ENCODE data around the gene WEE1.
"Not testable (repeated sequence)": the region's sequence is repeated elsewhere in the genome, so short reads cannot be mapped to it uniquely, and the experiment has no call there.

WEE1 gene

DNA sequence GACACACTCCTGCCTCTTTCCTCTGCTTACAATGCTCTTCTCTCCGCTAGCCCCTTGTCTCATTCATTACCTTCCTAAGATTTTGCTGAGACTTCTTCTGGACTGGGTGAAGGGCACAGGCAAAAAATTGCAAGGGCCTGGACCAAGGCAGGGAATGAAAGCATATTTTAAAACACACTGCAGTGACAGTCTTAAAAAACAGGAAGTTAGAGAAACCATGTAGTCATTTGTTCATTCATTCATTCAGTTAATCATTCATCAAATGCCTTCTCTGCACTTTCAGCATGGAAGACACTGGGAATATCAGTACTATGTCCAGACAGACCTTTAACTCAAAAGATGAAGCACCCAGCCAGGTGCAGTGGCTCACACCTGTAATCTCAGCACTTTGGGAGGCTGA, 45.5 kb downstream of the WEE1 start:
- in situ Hi-C loops (cut with MboI; ENCODE audit: low sequenced_read_pairs): no loop called here

GRCh38 chr11:9619971-9620370, 46.5 kb downstream of the WEE1 start:
- in situ Hi-C loops (cut with MboI; ENCODE audit: low sequenced_read_pairs): no loop called here

- in situ Hi-C loops (cut with MboI; ENCODE audit: low sequenced_read_pairs): not testable (repeated sequence)
These were observed 48.9 kb downstream of the WEE1 start for GRCh38 chr11:9622353-9622752.

DNA sequence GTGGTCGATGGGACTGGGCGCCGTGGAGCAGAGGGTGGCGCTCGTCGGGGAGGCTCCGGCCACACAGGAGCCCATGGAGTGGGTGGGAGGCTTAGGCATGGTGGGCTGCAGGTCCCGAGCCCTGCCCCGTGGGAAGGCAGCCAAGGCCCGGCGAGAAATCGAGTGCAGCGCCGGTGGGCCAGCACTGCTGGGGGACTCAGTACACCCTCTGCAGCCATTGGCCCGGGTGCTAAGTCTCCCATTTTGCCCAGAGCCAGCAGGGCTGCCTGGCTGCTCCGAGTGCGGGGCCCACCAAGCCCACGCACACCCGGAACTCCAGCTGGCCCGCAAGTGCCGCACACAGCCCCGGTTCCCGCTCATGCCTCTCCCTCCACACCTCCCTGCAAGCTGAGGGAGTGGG, 49.6 kb downstream of the WEE1 start:
- in situ Hi-C loops (cut with MboI; ENCODE audit: low sequenced_read_pairs): not testable (repeated sequence)

DNA sequence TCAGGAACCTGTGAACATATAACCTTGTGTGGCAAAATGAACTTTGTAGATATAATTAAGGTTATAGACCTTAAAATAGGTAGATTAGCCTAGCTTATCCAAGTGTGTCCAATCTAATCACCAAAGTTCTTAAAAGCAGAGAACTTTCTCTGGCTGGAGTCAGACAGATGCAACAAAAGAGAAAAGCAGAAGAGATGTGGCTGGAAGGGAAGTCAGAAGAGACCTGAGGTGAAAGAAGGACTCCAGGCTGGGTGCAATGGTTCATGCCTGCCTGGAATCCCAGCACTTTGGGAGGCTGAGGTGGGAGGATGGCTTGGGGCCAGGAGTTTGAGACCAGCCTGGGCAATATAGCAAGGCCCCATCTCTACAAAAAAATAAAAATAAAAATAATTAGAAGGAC, 51.0 kb downstream of the WEE1 start:
- in situ Hi-C loops (cut with MboI; ENCODE audit: low sequenced_read_pairs): no loop called here

DNA sequence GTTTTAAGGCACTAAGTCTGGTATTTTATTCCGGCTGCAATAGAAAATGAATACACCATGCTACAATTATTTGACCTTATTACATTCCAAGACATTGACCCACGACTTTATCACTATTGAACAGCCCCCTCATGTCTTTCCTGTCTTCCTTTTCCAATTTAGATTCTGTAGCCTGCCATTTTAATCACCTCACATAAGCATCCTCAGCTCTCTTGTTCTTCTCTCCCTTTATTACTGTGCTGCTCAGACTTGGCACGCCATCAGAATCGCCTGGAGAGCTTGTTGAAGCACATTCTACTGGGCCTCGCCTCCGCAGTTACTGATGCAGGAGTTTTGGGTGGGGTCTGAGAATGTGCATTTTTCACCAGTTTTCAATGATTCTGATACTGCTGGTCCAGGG, 51.7 kb downstream of the WEE1 start:
- in situ Hi-C loops (cut with MboI; ENCODE audit: low sequenced_read_pairs): no loop called here

GRCh38 chr11:9625728-9626127, 52.3 kb downstream of the WEE1 start:
- in situ Hi-C loops (cut with MboI; ENCODE audit: low sequenced_read_pairs): no loop called here

- in situ Hi-C loops (cut with MboI; ENCODE audit: low sequenced_read_pairs): no loop called here
These were observed 53.3 kb downstream of the WEE1 start for GRCh38 chr11:9626496-9627394.

DNA sequence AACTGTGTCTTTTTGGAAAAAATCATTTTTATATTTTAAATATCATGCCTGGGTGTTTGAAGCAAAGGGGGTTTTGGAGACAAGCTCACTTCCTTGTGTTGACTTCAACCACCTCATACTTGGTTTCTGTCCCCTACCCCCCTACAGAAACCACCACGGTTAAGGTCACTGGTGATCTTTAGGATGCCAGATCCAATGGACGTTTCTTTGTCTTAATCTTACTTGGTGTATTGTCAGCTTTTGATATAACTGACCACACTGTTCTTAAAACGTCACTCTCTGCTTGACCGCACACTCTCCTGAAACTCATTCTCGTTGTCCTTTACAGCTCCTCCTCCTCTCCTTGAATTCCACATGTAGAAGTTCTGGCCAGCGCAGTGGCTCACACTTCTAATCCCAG, 55.6 kb downstream of the WEE1 start:
- in situ Hi-C loops (cut with MboI; ENCODE audit: low sequenced_read_pairs): no loop called here

DNA sequence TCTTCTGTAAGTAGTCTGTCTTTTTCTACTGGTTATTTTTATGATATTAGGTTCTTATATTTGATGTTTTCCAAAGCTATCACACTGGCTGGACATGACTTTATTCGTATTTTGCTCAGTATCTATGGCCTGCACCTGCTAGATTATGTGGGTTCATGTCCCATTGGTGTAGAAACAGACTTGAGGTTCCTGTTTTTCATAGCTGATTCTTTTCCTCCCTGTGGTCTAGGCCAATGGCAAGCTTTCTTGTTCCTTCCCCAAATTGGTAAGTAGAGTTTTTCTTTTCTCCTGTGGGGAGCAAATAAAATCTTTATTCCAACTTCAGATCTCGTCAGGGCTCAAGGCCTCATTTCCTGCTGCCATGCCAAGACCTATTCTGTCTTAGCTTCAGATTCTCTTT, 60.2 kb downstream of the WEE1 start:
- in situ Hi-C loops (cut with MboI; ENCODE audit: low sequenced_read_pairs): no loop called here

GRCh38 chr11:9636691-9637090, 63.2 kb downstream of the WEE1 start:
- in situ Hi-C loops (cut with MboI; ENCODE audit: low sequenced_read_pairs): no loop called here

DNA sequence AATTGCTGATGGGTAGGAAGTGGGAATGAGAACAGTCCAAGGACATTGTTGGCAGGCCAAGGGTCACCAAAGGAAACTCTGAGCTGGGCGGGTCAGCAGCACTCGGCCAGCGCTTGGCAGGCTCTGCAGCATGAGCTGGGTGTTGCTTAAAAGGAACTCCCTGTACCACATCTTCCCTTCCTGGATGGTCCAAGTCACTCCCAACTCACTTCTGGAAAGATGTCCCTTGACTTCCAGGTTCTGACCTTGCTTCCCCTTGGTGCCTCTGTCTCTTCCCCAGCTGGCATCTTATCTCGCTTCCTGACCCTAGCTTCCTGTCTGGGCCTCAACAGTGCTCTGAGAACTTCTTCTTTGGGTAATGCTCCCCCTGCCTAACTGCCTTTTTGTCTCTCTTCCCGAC, 65.6 kb downstream of the WEE1 start:
- in situ Hi-C loops (cut with MboI; ENCODE audit: low sequenced_read_pairs): no loop called here
